Measurements from ENCODE around the gene FGF8.

- TF ChIP-seq CTCF (IDR thresholded peaks at IDR 0.05) (no peak), POLR2AphosphoS5 (IDR thresholded peaks at IDR 0.05; ENCODE audit: low read depth, low read length) (no peak)
Observed at GRCh38 chr10:101812606-101813005, 36.7 kb upstream of the FGF8 start.
